Keratinocyte (primary cell): ENCODE measurements around the gene GOLGA6L2. TPM values are rescaled to one million over a fixed set of nuclear protein-coding genes. Genes with fewer than 3 reads are reported as not detected.

Source experiments
- DNase-seq: peaks from one replicate; pipeline ENCODE4 v3.0.0-alpha.2; 2011; ENCODE audit warnings: low read depth, missing footprints, low spot score
- FAIRE-seq: peaks from 2 replicates; lab custom pipeline; 2011; peaks lifted over from hg19 to GRCh38; lab: Jason Lieb, UNC
- H2AFZ ChIP-seq: 2 replicates; pipeline ENCODE4 v1.6.0; 2012; ENCODE audit warnings: low read length, control low read depth, inconsistent platforms; ENCODE audit not compliant: control insufficient read depth
- H3K27ac ChIP-seq: 2 replicates; pipeline ENCODE4 v1.5.1; 2011; ENCODE audit warnings: low read length; ENCODE audit not compliant: control insufficient read depth, insufficient read depth
- H3K27me3 ChIP-seq: 3 replicates; pipeline ENCODE4 v1.6.0; 2011; ENCODE audit warnings: low read length; ENCODE audit not compliant: control insufficient read depth, insufficient read depth; ENCODE audit errors: extremely low read depth
- H3K36me3 ChIP-seq, 2 experiments: 2 replicates in 1 of 2; 3 replicates in 1 of 2; pipeline ENCODE4 v1.5.1; 2011; ENCODE audit warnings: low read length in 2 of 2, mild to moderate bottlenecking in 1 of 2; ENCODE audit not compliant: control insufficient read depth in 2 of 2, insufficient read depth in 2 of 2; ENCODE audit errors: extremely low read depth in 1 of 2
- H3K4me1 ChIP-seq: 3 replicates; pipeline ENCODE4 v1.5.1; 2011; ENCODE audit warnings: low read length; ENCODE audit not compliant: control insufficient read depth, insufficient read depth; ENCODE audit errors: extremely low read depth
- H3K4me2 ChIP-seq: 3 replicates; pipeline ENCODE4 v1.6.0; 2011; ENCODE audit warnings: low read depth, low read length; ENCODE audit not compliant: control insufficient read depth, insufficient read depth; ENCODE audit errors: extremely low read depth
- H3K4me3 ChIP-seq, 3 experiments: fragments of 200-600 bp in 1 of 3; sonication (generic) in 1 of 3; 2 replicates in 2 of 3; 3 replicates in 1 of 3; pipeline ENCODE4 v1.5.1; 2011 to 2016; ENCODE audit warnings: low read length in 3 of 3, mild to moderate bottlenecking in 3 of 3, control low read depth in 2 of 3, inconsistent platforms in 1 of 3, low read depth in 1 of 3, mixed read lengths in 1 of 3, mixed run types in 1 of 3, moderate library complexity in 1 of 3; ENCODE audit not compliant: control insufficient read depth in 2 of 3, insufficient read depth in 2 of 3; ENCODE audit errors: extremely low read depth in 1 of 3
- H3K79me2 ChIP-seq: 2 replicates; pipeline ENCODE4 v1.6.0; 2012; ENCODE audit warnings: low read length; ENCODE audit not compliant: control insufficient read depth, insufficient read depth
- H3K9ac ChIP-seq: 3 replicates; pipeline ENCODE4 v1.6.0; 2011; ENCODE audit warnings: low read length; ENCODE audit not compliant: control insufficient read depth, insufficient read depth; ENCODE audit errors: extremely low read depth
- H3K9me1 ChIP-seq: 3 replicates; pipeline ENCODE4 v1.6.0; 2011; ENCODE audit warnings: low read length; ENCODE audit not compliant: control insufficient read depth, insufficient read depth; ENCODE audit errors: extremely low read depth
- H3K9me3 ChIP-seq: 2 replicates; pipeline ENCODE4 v1.5.1; 2012; ENCODE audit warnings: low read depth, low read length; ENCODE audit not compliant: control insufficient read depth
- H4K20me1 ChIP-seq: 3 replicates; pipeline ENCODE4 v1.6.0; 2011; ENCODE audit warnings: low read length; ENCODE audit not compliant: control insufficient read depth, insufficient read depth; ENCODE audit errors: extremely low read depth
- CTCF ChIP-seq, 3 experiments: IDR thresholded peaks in 1 of 3; conservative IDR thresholded peaks in 1 of 3; optimal IDR thresholded peaks in 1 of 3; 2 replicates in 2 of 3; 3 replicates in 1 of 3; pipeline versions ENCODE3 to v1.5.1; 2011; ENCODE audit warnings: low read length in 3 of 3, mild to moderate bottlenecking in 3 of 3, moderate library complexity in 2 of 3, control low read depth in 1 of 3, inconsistent platforms in 1 of 3; ENCODE audit not compliant: insufficient read depth in 2 of 3; ENCODE audit errors: extremely low read depth in 1 of 3
- EZH2 ChIP-seq: IDR thresholded peaks from one replicate; pipeline ENCODE4 v1.6.1; 2012; ENCODE audit warnings: inconsistent platforms, mild to moderate bottlenecking, low read length, moderate library complexity
- dilution Hi-C: fragments of 300-500 bp; cut with MboI; formaldehyde crosslinking; loops from one replicate; pipeline ENCODE4 v1.7.0; 2020; ENCODE audit warnings: low sequenced_read_pairs; ENCODE audit not compliant: extremely low pct_ligation_motif_present
- polyA plus RNA-seq, 5 experiments: library from polyadenylated mRNA; depleted of rRNA in 3 of 5; stranded (reverse) in 3 of 5; stranded (forward) in 1 of 5; unstranded in 1 of 5; fragments of >200 nt; gene quantifications; 1 replicate in 1 of 5; 2 replicates in 3 of 5; 3 replicates in 1 of 5; pipeline versions ENCODE4 v1.2.1 to v1.2.3, GENCODE V29; 2011 to 2012; ENCODE audit warnings: missing spikeins in 2 of 5, low read depth in 1 of 5, low replicate concordance in 1 of 5

GOLGA6L2 gene
- polyA plus RNA-seq, 1 donor (not counting 4 experiments of a cell fraction or from before 2014, with no cell fraction given) = not detected

- Histone ChIP-seq H3K4me3 (no peak overlapping the region), H3K27ac (no peak overlapping the region), H3K9ac (no peak overlapping the region), H3K79me2 (no peaks in the 10 kb centered on the region), H4K20me1 (no peaks in the 10 kb centered on the region), H2AFZ (no peak overlapping the region), H3K4me1 (no peaks in the 10 kb centered on the region), H3K27me3 (no peaks in the 10 kb centered on the region), H3K36me3 (no peaks in the 10 kb centered on the region), H3K4me2 (no peak overlapping the region), H3K9me3 (no peaks in the 10 kb centered on the region), H3K9me1 (no peaks in the 10 kb centered on the region)
- dilution Hi-C loops = no loop called here
- TF ChIP-seq EZH2 = no peak
- TF ChIP-seq CTCF (optimal IDR thresholded peaks at IDR 0.05 in 1 of 3, IDR thresholded peaks at IDR 0.05 in 1 of 3, conservative IDR thresholded peaks at IDR 0.05 in 1 of 3; ENCODE audit: extremely low read depth in 1 of 3, insufficient read depth in 2 of 3, low read length in 3 of 3) = no peak
- FAIRE-seq (no peak), DNase-seq (no peak)
Observed at GRCh38 chr15:23482228-23482627, 35.2 kb upstream of the GOLGA6L2 start.

GRCh38 chr15:23477920-23478319 is 30.9 kb upstream of the GOLGA6L2 start:
- Histone ChIP-seq H3K27ac (no peak overlapping the region), H3K4me1 (no peaks in the 10 kb centered on the region), H3K9me3 (no peaks in the 10 kb centered on the region), H3K4me3 (no peak overlapping the region), H3K9me1 (no peaks in the 10 kb centered on the region), H3K9ac (no peak overlapping the region), H4K20me1 (no peaks in the 10 kb centered on the region), H3K27me3 (no peaks in the 10 kb centered on the region), H3K36me3 (no peaks in the 10 kb centered on the region), H3K79me2 (no peaks in the 10 kb centered on the region), H2AFZ (no peak overlapping the region), H3K4me2 (no peak overlapping the region)
- no peak for FAIRE-seq
- dilution Hi-C loops = no loop called here
- TF ChIP-seq CTCF (optimal IDR thresholded peaks at IDR 0.05 in 1 of 3, IDR thresholded peaks at IDR 0.05 in 1 of 3, conservative IDR thresholded peaks at IDR 0.05 in 1 of 3; ENCODE audit: extremely low read depth in 1 of 3, insufficient read depth in 2 of 3, low read length in 3 of 3) = no peak
- TF ChIP-seq EZH2 = no peak
- DNase-seq = no peak
